Keratinocyte (primary cell): ENCODE data around the gene PRR3. TPM values are rescaled to one million over a fixed set of nuclear protein-coding genes. Genes with fewer than 3 reads are reported as not detected.

Experiments used
- DNase-seq: peaks from one replicate; pipeline ENCODE4 v3.0.0-alpha.2; 2011; ENCODE audit warnings: low read depth, missing footprints, low spot score
- FAIRE-seq: peaks from 2 replicates; lab custom pipeline; 2011; peaks lifted over from hg19 to GRCh38; lab: Jason Lieb, UNC
- H2AFZ ChIP-seq: 2 replicates; pipeline ENCODE4 v1.6.0; 2012; ENCODE audit warnings: low read length, control low read depth, inconsistent platforms; ENCODE audit not compliant: control insufficient read depth
- H3K27ac ChIP-seq: 2 replicates; pipeline ENCODE4 v1.5.1; 2011; ENCODE audit warnings: low read length; ENCODE audit not compliant: control insufficient read depth, insufficient read depth
- H3K27me3 ChIP-seq: 3 replicates; pipeline ENCODE4 v1.6.0; 2011; ENCODE audit warnings: low read length; ENCODE audit not compliant: control insufficient read depth, insufficient read depth; ENCODE audit errors: extremely low read depth
- H3K36me3 ChIP-seq, 2 experiments: 2 replicates in 1 of 2; 3 replicates in 1 of 2; pipeline ENCODE4 v1.5.1; 2011; ENCODE audit warnings: low read length in 2 of 2, mild to moderate bottlenecking in 1 of 2; ENCODE audit not compliant: control insufficient read depth in 2 of 2, insufficient read depth in 2 of 2; ENCODE audit errors: extremely low read depth in 1 of 2
- H3K4me1 ChIP-seq: 3 replicates; pipeline ENCODE4 v1.5.1; 2011; ENCODE audit warnings: low read length; ENCODE audit not compliant: control insufficient read depth, insufficient read depth; ENCODE audit errors: extremely low read depth
- H3K4me2 ChIP-seq: 3 replicates; pipeline ENCODE4 v1.6.0; 2011; ENCODE audit warnings: low read depth, low read length; ENCODE audit not compliant: control insufficient read depth, insufficient read depth; ENCODE audit errors: extremely low read depth
- H3K4me3 ChIP-seq, 3 experiments: fragments of 200-600 bp in 1 of 3; sonication (generic) in 1 of 3; 2 replicates in 2 of 3; 3 replicates in 1 of 3; pipeline ENCODE4 v1.5.1; 2011 to 2016; ENCODE audit warnings: low read length in 3 of 3, mild to moderate bottlenecking in 3 of 3, control low read depth in 2 of 3, inconsistent platforms in 1 of 3, low read depth in 1 of 3, mixed read lengths in 1 of 3, mixed run types in 1 of 3, moderate library complexity in 1 of 3; ENCODE audit not compliant: control insufficient read depth in 2 of 3, insufficient read depth in 2 of 3; ENCODE audit errors: extremely low read depth in 1 of 3
- H3K79me2 ChIP-seq: 2 replicates; pipeline ENCODE4 v1.6.0; 2012; ENCODE audit warnings: low read length; ENCODE audit not compliant: control insufficient read depth, insufficient read depth
- H3K9ac ChIP-seq: 3 replicates; pipeline ENCODE4 v1.6.0; 2011; ENCODE audit warnings: low read length; ENCODE audit not compliant: control insufficient read depth, insufficient read depth; ENCODE audit errors: extremely low read depth
- H3K9me1 ChIP-seq: 3 replicates; pipeline ENCODE4 v1.6.0; 2011; ENCODE audit warnings: low read length; ENCODE audit not compliant: control insufficient read depth, insufficient read depth; ENCODE audit errors: extremely low read depth
- H3K9me3 ChIP-seq: 2 replicates; pipeline ENCODE4 v1.5.1; 2012; ENCODE audit warnings: low read depth, low read length; ENCODE audit not compliant: control insufficient read depth
- H4K20me1 ChIP-seq: 3 replicates; pipeline ENCODE4 v1.6.0; 2011; ENCODE audit warnings: low read length; ENCODE audit not compliant: control insufficient read depth, insufficient read depth; ENCODE audit errors: extremely low read depth
- EZH2 ChIP-seq: IDR thresholded peaks from one replicate; pipeline ENCODE4 v1.6.1; 2012; ENCODE audit warnings: inconsistent platforms, mild to moderate bottlenecking, low read length, moderate library complexity
- dilution Hi-C: fragments of 300-500 bp; cut with MboI; formaldehyde crosslinking; loops from one replicate; pipeline ENCODE4 v1.7.0; 2020; ENCODE audit warnings: low sequenced_read_pairs; ENCODE audit not compliant: extremely low pct_ligation_motif_present
- polyA plus RNA-seq, 5 experiments: library from polyadenylated mRNA; depleted of rRNA in 3 of 5; stranded (reverse) in 3 of 5; stranded (forward) in 1 of 5; unstranded in 1 of 5; fragments of >200 nt; gene quantifications; 1 replicate in 1 of 5; 2 replicates in 3 of 5; 3 replicates in 1 of 5; pipeline versions ENCODE4 v1.2.1 to v1.2.3, GENCODE V29; 2011 to 2012; ENCODE audit warnings: missing spikeins in 2 of 5, low read depth in 1 of 5, low replicate concordance in 1 of 5
- TF ChIP-seq, protein P1 (sequence below), 3 experiments: IDR thresholded peaks in 1 of 3; conservative IDR thresholded peaks in 1 of 3; optimal IDR thresholded peaks in 1 of 3; 2 replicates in 2 of 3; 3 replicates in 1 of 3; pipeline versions ENCODE3 to v1.5.1; 2011; ENCODE audit warnings: low read length in 3 of 3, mild to moderate bottlenecking in 3 of 3, moderate library complexity in 2 of 3, control low read depth in 1 of 3, inconsistent platforms in 1 of 3; ENCODE audit not compliant: insufficient read depth in 2 of 3; ENCODE audit errors: extremely low read depth in 1 of 3

Gene PRR3
- polyA plus RNA-seq, 1 donor (not counting 4 experiments of a cell fraction or from before 2014, with no cell fraction given) = 6.1 TPM

DNA sequence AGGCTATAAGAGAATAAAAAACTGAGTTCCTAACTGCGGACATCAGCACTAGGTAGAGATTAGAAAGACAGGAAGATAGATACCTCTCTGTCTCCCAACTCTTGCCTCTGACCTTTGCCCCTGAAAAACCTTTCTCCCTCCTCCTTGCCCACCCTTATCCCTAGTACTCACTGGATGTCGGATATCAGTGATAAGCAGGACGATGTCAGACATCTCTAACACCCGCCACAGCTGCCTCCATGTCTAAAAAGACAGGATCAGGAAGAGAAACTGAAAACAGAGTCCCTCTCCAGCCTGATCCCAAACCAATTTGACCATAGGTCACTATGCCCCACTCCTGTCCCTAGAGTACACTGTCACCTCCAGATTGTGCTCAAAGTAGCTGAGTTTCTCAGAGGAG, 2.7 kb upstream of the PRR3 start:
- TF ChIP-seq, protein P1, sequence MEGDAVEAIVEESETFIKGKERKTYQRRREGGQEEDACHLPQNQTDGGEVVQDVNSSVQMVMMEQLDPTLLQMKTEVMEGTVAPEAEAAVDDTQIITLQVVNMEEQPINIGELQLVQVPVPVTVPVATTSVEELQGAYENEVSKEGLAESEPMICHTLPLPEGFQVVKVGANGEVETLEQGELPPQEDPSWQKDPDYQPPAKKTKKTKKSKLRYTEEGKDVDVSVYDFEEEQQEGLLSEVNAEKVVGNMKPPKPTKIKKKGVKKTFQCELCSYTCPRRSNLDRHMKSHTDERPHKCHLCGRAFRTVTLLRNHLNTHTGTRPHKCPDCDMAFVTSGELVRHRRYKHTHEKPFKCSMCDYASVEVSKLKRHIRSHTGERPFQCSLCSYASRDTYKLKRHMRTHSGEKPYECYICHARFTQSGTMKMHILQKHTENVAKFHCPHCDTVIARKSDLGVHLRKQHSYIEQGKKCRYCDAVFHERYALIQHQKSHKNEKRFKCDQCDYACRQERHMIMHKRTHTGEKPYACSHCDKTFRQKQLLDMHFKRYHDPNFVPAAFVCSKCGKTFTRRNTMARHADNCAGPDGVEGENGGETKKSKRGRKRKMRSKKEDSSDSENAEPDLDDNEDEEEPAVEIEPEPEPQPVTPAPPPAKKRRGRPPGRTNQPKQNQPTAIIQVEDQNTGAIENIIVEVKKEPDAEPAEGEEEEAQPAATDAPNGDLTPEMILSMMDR (optimal IDR thresholded peaks at IDR 0.05 in 1 of 3, IDR thresholded peaks at IDR 0.05 in 1 of 3, conservative IDR thresholded peaks at IDR 0.05 in 1 of 3; ENCODE audit: extremely low read depth in 1 of 3, insufficient read depth in 2 of 3, low read length in 3 of 3) = no peak
- TF ChIP-seq EZH2 = no peak
- peaks cover 23% of the 10 kb centered on the region for H3K79me2 ChIP-seq
- H3K4me2 ChIP-seq = no peak overlapping the region
- no peak overlapping the region for H3K27ac ChIP-seq
- dilution Hi-C loops = no loop called here
- H3K9me3 ChIP-seq = no peaks in the 10 kb centered on the region
- H3K9ac ChIP-seq = no peak overlapping the region
- DNase-seq (no peak), FAIRE-seq (no peak)
- H3K36me3 ChIP-seq = peaks cover 18 to 29% of the 10 kb centered on the region in 2 experiments
- no peaks in the 10 kb centered on the region for H3K27me3 ChIP-seq
- H2AFZ ChIP-seq = no peak overlapping the region
- peaks cover 18% of the 10 kb centered on the region for H3K4me1 ChIP-seq
- no peaks in the 10 kb centered on the region for H4K20me1 ChIP-seq
- H3K9me1 ChIP-seq = peaks cover 4% of the 10 kb centered on the region
- no peak overlapping the region for H3K4me3 ChIP-seq

DNA sequence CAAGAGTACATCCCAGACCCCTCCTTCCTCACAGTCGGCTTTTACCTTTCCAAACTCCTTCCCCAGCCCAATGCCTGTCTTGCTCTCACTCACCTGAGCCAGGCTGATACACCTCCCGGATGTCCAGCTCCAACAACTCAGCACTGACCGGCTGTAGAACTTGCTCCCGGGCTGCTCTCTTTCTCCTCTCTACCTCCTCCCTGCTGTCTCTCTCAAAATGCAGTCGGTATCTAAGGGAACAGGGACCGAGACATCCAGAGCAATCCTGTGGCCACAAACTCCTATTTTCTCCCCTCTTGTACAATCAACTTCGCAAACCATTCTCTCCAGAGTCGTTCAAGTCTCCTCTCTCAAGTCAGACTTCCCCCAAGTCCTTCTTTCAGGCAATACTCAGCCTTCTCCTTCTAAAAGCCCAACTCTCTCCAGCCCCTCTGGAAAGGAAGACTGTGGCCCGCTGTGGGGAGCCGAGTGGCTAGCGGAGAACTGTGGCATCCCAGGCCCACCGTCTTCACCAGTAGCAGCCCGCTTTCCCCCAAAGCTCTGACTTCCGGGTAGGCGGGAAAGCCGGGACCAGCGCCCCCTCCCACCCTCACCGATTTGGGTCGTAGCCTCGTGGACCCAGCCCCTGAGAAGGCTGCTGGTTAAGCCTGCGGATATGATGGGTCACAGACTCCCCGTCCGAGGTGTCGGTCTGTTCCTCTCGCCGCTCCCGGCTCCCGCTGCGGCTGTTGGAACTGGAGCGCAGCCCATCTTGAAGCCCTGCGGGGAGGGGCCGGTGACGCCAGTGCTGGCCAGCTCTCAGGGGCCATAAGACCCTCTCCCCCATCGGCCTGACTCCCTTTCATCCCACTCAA, 1.9 kb upstream of the PRR3 start:
- Histone ChIP-seq H3K9me1 (peaks cover 4% of the 10 kb centered on the region), H3K4me3 (peak overlapping the region; percentile 91 to 100 (median 99)), H4K20me1 (no peaks in the 10 kb centered on the region), H3K4me1 (peaks cover 18% of the 10 kb centered on the region), H3K36me3 (peaks cover 16 to 27% of the 10 kb centered on the region in 2 experiments), H3K4me2 (peak overlapping the region; percentile 94), H2AFZ (peak overlapping the region; percentile 96), H3K79me2 (peaks cover 23% of the 10 kb centered on the region), H3K9me3 (no peaks in the 10 kb centered on the region), H3K9ac (peak overlapping the region; percentile 95), H3K27ac (peak overlapping the region; percentile 89), H3K27me3 (no peaks in the 10 kb centered on the region)
- FAIRE-seq (no peak), DNase-seq (no peak)
- TF ChIP-seq, protein P1 (optimal IDR thresholded peaks at IDR 0.05 in 1 of 3, IDR thresholded peaks at IDR 0.05 in 1 of 3, conservative IDR thresholded peaks at IDR 0.05 in 1 of 3; ENCODE audit: extremely low read depth in 1 of 3, insufficient read depth in 2 of 3, low read length in 3 of 3) = no peak
- no peak for TF ChIP-seq EZH2
- dilution Hi-C loops = no loop called here
